ENCODE data around the gene SRXN1. TPM values are rescaled to one million over a fixed set of nuclear protein-coding genes. Genes with fewer than 3 reads are reported as not detected.

The SRXN1 gene
- total and polyA plus RNA-seq, 2 experiments from 2014 or later = 58.6 to 94.1 TPM

DNA sequence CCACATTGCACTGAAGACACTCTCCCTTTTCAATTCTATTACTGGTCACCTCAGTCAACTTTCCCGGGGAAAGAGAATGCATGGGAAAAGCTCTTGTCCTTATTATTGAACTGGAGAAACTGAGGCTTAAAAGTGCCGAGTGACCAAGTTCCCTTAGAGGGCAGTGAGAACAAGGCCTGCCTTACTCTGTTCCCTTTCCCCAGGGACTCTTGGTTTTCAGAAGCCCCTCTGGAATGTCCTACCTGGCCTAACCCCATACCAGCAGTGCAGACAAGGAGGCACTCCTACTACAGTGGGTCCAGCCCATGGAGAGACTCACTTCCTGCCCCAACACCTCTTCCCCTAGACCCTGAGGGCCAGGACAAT lies 6.1 kb downstream of the SRXN1 start:
- TF ChIP-seq EZH2 (IDR thresholded peaks at IDR 0.05; ENCODE audit: insufficient read depth, poor library complexity, severe bottlenecking) (no peak), EZH2phosphoT487 (IDR thresholded peaks at IDR 0.05; ENCODE audit: insufficient read depth, low read depth) (no peak)
- Histone ChIP-seq H4K20me1 (ENCODE audit: insufficient read depth) (0 out of 2 replicates have a peak, but pooled peaks cover 6% of the 10 kb centered on the region), H3K27ac (no peak overlapping the region), H3K9me2 (ENCODE audit: insufficient read depth) (no peaks in the 10 kb centered on the region), H3K79me2 (ENCODE audit: insufficient read depth) (peaks cover 31% of the 10 kb centered on the region), H3K4me2 (ENCODE audit: unreplicated experiment) (no peak overlapping the region), H3K36me3 (ENCODE audit: low read depth) (peaks cover 12% of the 10 kb centered on the region; the same call in 1 of the 2 replicates), H3K4me1 (ENCODE audit: insufficient read depth) (peaks cover 3% of the 10 kb centered on the region; the same call in 1 of the 2 replicates), H3K27me3 (replicated peaks; ENCODE audit: insufficient read depth) (no peaks in the 10 kb centered on the region), H2AFZ (no peak overlapping the region), H3K9ac (no peak overlapping the region), H3K9me3 (ENCODE audit: low read depth) (no peaks in the 10 kb centered on the region), H3F3A (ENCODE audit: insufficient read depth) (0 out of 2 replicates have a peak, but pooled peaks cover 5% of the 10 kb centered on the region), H3K4me3 (no peak overlapping the region)
- in situ Hi-C loops (cut with MboI) = no loop called here
- DNase-seq = no peak
- 73 to 77% methylated on average over 2 of the region's 2 CpGs for WGBS, 2 experiments (ENCODE audit: low coverage in 1 of 2, low lambda C conversion rate in 2 of 2, missing lambda C conversion rate in 2 of 2)

DNA sequence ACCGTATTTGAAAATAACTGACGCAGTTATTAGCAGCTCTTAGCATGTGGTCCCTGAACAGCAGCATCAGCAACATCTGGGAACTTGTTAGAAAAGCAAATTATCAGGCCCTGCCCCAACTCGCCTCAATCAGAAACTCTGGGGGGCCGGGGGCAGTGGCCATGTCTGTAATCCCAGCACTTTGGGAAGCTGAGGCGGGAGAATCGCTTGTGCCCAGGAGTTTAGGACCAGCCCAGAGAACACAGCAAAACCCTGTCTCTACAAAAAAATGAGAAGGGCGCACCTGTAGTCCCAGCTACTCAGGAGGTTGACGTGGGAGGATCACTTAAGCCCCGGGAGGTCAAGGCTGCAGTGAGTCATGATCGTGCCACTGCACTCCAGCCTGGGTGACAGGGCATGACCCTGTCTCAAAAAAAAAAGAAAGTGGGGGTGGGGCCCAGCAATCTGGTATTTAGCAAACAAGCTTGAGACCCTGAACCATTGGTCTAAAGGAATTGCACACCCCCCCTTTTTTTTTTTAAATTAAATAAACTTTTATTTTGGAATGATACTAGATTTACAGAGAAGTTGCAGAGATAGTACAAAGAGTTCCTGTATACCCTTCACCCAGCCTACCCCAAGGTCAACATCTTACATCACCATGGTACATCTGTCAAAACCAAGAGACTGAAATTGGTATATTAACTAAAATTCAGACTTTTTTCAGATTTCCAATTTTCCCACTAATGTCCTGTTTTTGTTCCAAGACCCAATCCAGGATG lies 6.7 kb downstream of the SRXN1 start:
- Histone ChIP-seq H3K9me2 (ENCODE audit: insufficient read depth) (no peaks in the 10 kb centered on the region), H3K36me3 (ENCODE audit: low read depth) (peaks cover 12% of the 10 kb centered on the region; the same call in 1 of the 2 replicates), H3K9ac (no peak overlapping the region), H3F3A (ENCODE audit: insufficient read depth) (0 out of 2 replicates have a peak, but pooled peaks cover 5% of the 10 kb centered on the region), H3K27ac (no peak overlapping the region), H4K20me1 (ENCODE audit: insufficient read depth) (0 out of 2 replicates have a peak, but pooled peaks cover 6% of the 10 kb centered on the region), H3K27me3 (replicated peaks; ENCODE audit: insufficient read depth) (no peaks in the 10 kb centered on the region), H2AFZ (no peak overlapping the region), H3K4me1 (ENCODE audit: insufficient read depth) (no peaks in the 10 kb centered on the region), H3K9me3 (ENCODE audit: low read depth) (no peaks in the 10 kb centered on the region), H3K4me2 (ENCODE audit: unreplicated experiment) (no peak overlapping the region), H3K4me3 (no peak overlapping the region), H3K79me2 (ENCODE audit: insufficient read depth) (peaks cover 26% of the 10 kb centered on the region)
- in situ Hi-C loops (cut with MboI) = no loop called here
- TF ChIP-seq EZH2 (IDR thresholded peaks at IDR 0.05; ENCODE audit: insufficient read depth, poor library complexity, severe bottlenecking) (no peak), EZH2phosphoT487 (IDR thresholded peaks at IDR 0.05; ENCODE audit: insufficient read depth, low read depth) (no peak)
- DNase-seq = no peak
- WGBS, 2 experiments (ENCODE audit: low coverage in 1 of 2, low lambda C conversion rate in 2 of 2, missing lambda C conversion rate in 2 of 2) = 77 to 82% methylated on average over 9 to 10 of the region's 10 CpGs

GRCh38 chr20:645318-646106 lies 7.5 kb downstream of the SRXN1 start:
- Histone ChIP-seq H3K9me3 (ENCODE audit: low read depth) (no peaks in the 10 kb centered on the region), H4K20me1 (ENCODE audit: insufficient read depth) (0 out of 2 replicates have a peak, but pooled peaks cover 6% of the 10 kb centered on the region), H3K9ac (no peak overlapping the region), H3K9me2 (ENCODE audit: insufficient read depth) (no peaks in the 10 kb centered on the region), H3K36me3 (ENCODE audit: low read depth) (peaks cover 12% of the 10 kb centered on the region; the same call in 1 of the 2 replicates), H3K27ac (no peak overlapping the region), H3K4me1 (ENCODE audit: insufficient read depth) (no peaks in the 10 kb centered on the region), H3K4me2 (ENCODE audit: unreplicated experiment) (no peak overlapping the region), H3K27me3 (replicated peaks; ENCODE audit: insufficient read depth) (no peaks in the 10 kb centered on the region), H3K4me3 (no peak overlapping the region), H3K79me2 (ENCODE audit: insufficient read depth) (peaks cover 18% of the 10 kb centered on the region), H3F3A (ENCODE audit: insufficient read depth) (0 out of 2 replicates have a peak, but pooled peaks cover 5% of the 10 kb centered on the region), H2AFZ (no peak overlapping the region)
- WGBS, 2 experiments (ENCODE audit: low coverage in 1 of 2, low lambda C conversion rate in 2 of 2, missing lambda C conversion rate in 2 of 2) = 24 to 27% methylated on average over 20 of the region's 20 CpGs
- DNase-seq = peak; percentile 60
- in situ Hi-C loops (cut with MboI) = no loop called here
- TF ChIP-seq EZH2 (IDR thresholded peaks at IDR 0.05; ENCODE audit: insufficient read depth, poor library complexity, severe bottlenecking) = no peak
- TF ChIP-seq EZH2phosphoT487 (IDR thresholded peaks at IDR 0.05; ENCODE audit: insufficient read depth, low read depth) = no peak

DNA sequence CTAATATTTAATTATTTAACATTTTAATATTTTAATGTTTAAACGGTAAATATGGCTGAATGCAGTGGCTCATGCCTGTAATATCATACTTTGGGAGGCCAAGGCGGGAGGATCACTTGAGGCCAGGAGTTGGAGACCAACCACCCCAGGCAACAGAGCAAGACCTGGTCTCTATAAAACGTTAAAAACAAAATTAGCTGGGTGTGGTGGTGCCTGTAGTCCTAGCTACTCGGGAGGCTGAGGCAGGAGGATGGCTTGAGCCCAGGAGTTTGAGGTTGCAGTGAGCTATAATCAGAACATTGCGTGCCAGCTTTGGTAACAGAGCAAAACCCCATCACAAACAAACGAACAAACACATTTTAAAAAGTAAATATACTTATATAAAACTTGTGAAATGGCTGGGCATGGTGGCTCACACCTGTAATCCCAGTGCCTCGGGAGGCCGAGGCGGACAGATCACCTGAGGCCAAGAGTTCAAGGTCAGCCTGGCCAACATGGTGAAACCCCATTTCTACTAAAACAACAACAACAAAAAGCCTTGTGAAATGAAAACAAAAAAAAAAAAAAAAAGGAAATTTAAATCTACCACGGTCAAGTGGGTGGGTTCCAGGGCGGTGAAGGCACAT lies 8.2 kb downstream of the SRXN1 start:
- no peak for TF ChIP-seq EZH2phosphoT487 (IDR thresholded peaks at IDR 0.05; ENCODE audit: insufficient read depth, low read depth)
- no peak for TF ChIP-seq EZH2 (IDR thresholded peaks at IDR 0.05; ENCODE audit: insufficient read depth, poor library complexity, severe bottlenecking)
- WGBS, 2 experiments (ENCODE audit: low coverage in 1 of 2, low lambda C conversion rate in 2 of 2, missing lambda C conversion rate in 2 of 2) = 69 to 70% methylated on average over 11 of the region's 11 CpGs

More for the DNA sequence above, 8.2 kb downstream of the SRXN1 start:
- H3K9me3 ChIP-seq (ENCODE audit: low read depth) = no peaks in the 10 kb centered on the region
- 0 out of 2 replicates have a peak, but pooled peaks cover 6% of the 10 kb centered on the region for H4K20me1 ChIP-seq (ENCODE audit: insufficient read depth)
- no peaks in the 10 kb centered on the region for H3K9me2 ChIP-seq (ENCODE audit: insufficient read depth)
- H3K9ac ChIP-seq = no peak overlapping the region
- H2AFZ ChIP-seq = no peak overlapping the region
- H3K4me2 ChIP-seq (ENCODE audit: unreplicated experiment) = no peak overlapping the region
- H3K27me3 ChIP-seq (replicated peaks; ENCODE audit: insufficient read depth) = no peaks in the 10 kb centered on the region
- 0 out of 2 replicates have a peak, but pooled peaks cover 5% of the 10 kb centered on the region for H3F3A ChIP-seq (ENCODE audit: insufficient read depth)
- in situ Hi-C loops (cut with MboI) = no loop called here
- H3K27ac ChIP-seq = no peak overlapping the region
- H3K4me3 ChIP-seq = no peak overlapping the region
- peaks cover 13% of the 10 kb centered on the region for H3K79me2 ChIP-seq (ENCODE audit: insufficient read depth)
- H3K36me3 ChIP-seq (ENCODE audit: low read depth) = peaks cover 12% of the 10 kb centered on the region; the same call in 1 of the 2 replicates
- DNase-seq = no peak
- H3K4me1 ChIP-seq (ENCODE audit: insufficient read depth) = no peaks in the 10 kb centered on the region
